HL-60/S4 treated with retinoic acid at 250 ng/mL for 4 days and 3 days (cell line): Measurements from ENCODE around the gene IGFBPL1.
"Not testable (repeated sequence)": the region's sequence is repeated elsewhere in the genome, so short reads cannot be mapped to it uniquely, and the experiment has no call there.

Source experiments
- in situ Hi-C: fragments of 300-500 bp; cut with MboI; formaldehyde crosslinking; loops from 2 replicates; pipeline ENCODE4 v1.7.0; 2022; ENCODE audit warnings: low sequenced_read_pairs

IGFBPL1 gene

GRCh38 chr9:38401994-38402393 lies 22.3 kb downstream of the IGFBPL1 start:
- in situ Hi-C loops = no loop called here

GRCh38 chr9:38399191-38399590 lies 25.1 kb downstream of the IGFBPL1 start:
- in situ Hi-C loops = not testable (repeated sequence)

GRCh38 chr9:38396371-38396671 lies 27.9 kb downstream of the IGFBPL1 start:
- in situ Hi-C loops = no loop called here

DNA sequence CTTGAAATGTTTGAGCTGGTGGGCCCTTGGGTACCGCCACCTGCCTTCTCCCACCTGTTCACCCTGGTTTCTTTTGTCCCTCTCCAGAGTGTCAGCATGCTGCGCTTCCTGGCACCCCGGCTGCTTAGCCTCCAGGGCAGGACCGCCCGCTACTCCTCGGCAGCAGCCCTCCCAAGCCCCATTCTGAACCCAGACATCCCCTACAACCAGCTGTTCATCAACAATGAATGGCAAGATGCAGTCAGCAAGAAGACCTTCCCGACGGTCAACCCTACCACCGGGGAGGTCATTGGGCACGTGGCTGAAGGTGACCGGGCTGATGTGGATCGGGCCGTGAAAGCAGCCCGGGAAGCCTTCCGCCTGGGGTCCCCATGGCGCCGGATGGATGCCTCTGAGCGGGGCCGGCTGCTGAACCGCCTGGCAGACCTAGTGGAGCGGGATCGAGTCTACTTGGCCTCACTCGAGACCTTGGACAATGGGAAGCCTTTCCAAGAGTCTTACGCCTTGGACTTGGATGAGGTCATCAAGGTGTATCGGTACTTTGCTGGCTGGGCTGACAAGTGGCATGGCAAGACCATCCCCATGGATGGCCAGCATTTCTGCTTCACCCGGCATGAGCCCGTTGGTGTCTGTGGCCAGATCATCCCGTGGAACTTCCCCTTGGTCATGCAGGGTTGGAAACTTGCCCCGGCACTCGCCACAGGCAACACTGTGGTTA lies 28.4 kb downstream of the IGFBPL1 start:
- in situ Hi-C loops = no loop called here

GRCh38 chr9:38394416-38394815 lies 29.8 kb downstream of the IGFBPL1 start:
- in situ Hi-C loops = no loop called here

GRCh38 chr9:38393128-38393796 lies 31.0 kb downstream of the IGFBPL1 start:
- in situ Hi-C loops = no loop called here

DNA sequence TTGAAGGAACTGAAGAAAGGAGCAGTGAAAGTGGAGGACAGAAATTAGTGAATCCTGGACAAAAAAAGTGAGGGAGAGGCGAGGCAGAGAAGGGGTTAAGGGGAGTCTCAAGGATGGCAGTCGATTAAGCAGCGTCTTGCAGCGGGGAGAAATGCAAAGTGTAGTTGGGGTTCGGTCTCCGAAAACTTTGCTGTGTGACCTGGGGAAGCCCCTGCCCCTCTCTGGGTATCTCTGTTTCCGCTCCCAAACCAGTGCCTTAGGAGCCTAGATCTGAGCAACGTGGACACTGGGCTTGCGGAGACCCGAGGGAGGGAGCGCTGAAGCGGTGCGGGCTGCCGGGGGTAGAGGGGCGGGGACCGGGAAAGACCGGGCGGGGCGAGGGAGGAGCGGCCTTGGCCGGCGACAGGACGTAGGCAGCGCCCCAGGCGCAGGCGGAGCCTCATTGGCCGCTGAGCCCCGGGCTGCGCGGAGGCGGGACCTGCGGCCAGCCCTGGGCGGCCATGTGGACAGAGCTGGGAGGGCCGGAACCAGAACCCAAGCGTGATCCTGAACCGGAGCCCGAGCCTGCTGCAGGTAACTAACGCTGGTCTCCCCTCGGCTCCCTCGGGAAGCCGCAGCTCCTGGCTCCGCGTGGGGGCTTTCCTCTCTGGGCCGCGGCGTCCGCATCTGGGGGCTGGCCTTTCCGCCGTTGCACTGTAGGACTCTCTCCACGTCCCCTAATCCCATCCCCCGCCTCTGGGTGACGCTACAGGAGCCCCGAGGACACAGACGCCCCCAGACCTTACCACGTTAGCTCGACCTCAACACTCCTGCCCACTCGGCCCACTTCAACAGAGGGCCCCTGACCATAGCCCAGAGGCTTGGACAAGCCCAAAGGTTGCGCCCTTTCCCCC lies 31.8 kb downstream of the IGFBPL1 start, which contains the start of gene ALDH1B1:
TSS of gene ALDH1B1 (plus strand) at position 468 of the 893 bp plus-strand sequence. CDS start 3,047 bp downstream, outside the sequence.
- in situ Hi-C loops = no loop called here

GRCh38 chr9:38391278-38392118 lies 32.8 kb downstream of the IGFBPL1 start:
- in situ Hi-C loops = no loop called here

GRCh38 chr9:38390851-38391250 lies 33.4 kb downstream of the IGFBPL1 start:
- in situ Hi-C loops = no loop called here

DNA sequence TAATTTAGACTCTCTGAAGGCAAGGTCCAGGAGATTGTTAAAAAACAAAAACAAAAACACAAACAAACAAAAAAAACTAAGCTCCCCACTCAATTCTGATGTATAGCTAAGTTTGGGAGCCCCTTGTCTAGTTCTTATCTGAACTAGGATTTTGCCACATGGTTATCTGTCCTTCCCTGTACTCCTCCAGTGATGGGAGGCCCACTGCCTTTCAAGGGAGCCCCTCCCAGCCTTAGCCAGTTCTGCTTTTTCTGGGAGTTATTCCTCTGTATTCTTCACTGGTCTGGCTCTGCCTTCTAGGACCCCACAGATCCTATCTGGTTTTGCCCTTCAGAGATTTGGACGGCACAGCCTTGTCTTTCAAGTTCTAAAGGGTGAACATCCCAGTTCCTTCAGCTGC lies 33.8 kb downstream of the IGFBPL1 start:
- in situ Hi-C loops = no loop called here

- in situ Hi-C loops = no loop called here
Measured at GRCh38 chr9:38389313-38389712, 34.9 kb downstream of the IGFBPL1 start.

- in situ Hi-C loops = no loop called here
Measured at GRCh38 chr9:38388283-38389223, 35.7 kb downstream of the IGFBPL1 start.

- in situ Hi-C loops = no loop called here
Measured at GRCh38 chr9:38387751-38388150, 36.5 kb downstream of the IGFBPL1 start.

DNA sequence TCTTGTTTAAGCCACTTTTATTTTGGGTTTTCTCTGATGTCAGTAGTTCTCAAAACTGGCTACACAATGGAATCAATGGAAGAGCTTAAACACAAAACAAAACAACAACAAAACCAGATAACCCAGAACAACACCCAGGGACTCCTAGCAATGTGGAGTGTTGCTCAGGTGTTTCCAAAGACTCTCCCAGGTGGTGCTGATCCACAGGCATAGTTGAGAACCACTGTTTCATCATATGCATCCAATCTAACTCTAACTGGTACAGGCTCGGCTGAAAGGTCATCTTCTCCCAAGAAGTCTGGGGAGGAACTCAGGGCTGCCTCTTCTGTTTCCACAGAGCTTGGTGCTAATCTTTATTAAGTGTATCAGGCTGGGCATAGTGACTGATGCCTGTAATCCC lies 37.2 kb downstream of the IGFBPL1 start:
- in situ Hi-C loops = no loop called here

- in situ Hi-C loops = no loop called here
Measured at GRCh38 chr9:38386319-38386895, 37.8 kb downstream of the IGFBPL1 start.

DNA sequence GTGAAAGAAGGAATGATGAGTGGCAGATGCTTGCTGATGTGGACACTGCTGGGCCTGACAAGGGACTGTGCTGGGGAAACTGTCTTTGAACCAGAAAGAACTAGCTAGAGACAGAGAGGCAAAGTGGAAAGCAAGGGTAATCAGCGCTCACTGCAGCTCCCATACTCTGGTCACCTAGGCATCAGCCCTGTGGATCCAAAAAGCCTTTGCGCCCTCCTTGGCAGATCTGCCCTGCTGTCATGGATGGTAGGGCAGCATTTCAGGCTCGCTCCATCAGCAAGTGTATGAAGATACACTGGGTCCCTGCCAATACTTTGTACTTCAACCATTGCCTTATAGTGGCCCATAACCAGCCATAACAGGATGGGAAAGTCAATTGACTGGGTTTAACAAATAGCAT lies 38.4 kb downstream of the IGFBPL1 start:
- in situ Hi-C loops = no loop called here

GRCh38 chr9:38384990-38385848 lies 39.0 kb downstream of the IGFBPL1 start:
- in situ Hi-C loops = no loop called here

DNA sequence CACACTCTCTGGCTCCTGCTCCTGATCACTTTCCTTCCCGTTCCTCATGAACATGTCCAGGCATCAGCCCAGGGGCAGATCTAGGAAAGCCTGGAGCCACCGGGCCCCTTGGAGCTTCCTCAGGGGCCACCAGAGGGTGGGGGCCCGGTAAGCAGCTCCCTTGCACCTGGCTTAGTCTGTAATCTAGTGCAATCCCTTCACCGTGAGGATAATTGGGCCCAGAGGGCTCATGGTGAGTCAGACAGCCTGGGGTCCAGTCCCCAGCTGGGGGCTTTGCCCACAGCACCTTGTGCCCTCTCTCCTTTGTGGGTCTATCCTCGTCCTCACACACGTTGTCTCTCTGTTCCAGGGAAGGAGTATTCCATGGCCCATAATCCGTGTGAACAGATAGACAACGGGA lies 42.1 kb downstream of the IGFBPL1 start:
- in situ Hi-C loops = no loop called here
